CD4-positive, alpha-beta T cell treated with Interferon alpha-2 for 1 hour (primary cell): Measurements from ENCODE around the gene CCDC90B.
"Not testable (repeated sequence)": the region's sequence is repeated elsewhere in the genome, so short reads cannot be mapped to it uniquely, and the experiment has no call there.

Experiments
- DNase-seq, 2 donors: peaks; one replicate each; pipeline ENCODE4 v3.0.0-alpha.2; 2020 to 2022

The CCDC90B gene, protein sequence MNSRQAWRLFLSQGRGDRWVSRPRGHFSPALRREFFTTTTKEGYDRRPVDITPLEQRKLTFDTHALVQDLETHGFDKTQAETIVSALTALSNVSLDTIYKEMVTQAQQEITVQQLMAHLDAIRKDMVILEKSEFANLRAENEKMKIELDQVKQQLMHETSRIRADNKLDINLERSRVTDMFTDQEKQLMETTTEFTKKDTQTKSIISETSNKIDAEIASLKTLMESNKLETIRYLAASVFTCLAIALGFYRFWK

DNA sequence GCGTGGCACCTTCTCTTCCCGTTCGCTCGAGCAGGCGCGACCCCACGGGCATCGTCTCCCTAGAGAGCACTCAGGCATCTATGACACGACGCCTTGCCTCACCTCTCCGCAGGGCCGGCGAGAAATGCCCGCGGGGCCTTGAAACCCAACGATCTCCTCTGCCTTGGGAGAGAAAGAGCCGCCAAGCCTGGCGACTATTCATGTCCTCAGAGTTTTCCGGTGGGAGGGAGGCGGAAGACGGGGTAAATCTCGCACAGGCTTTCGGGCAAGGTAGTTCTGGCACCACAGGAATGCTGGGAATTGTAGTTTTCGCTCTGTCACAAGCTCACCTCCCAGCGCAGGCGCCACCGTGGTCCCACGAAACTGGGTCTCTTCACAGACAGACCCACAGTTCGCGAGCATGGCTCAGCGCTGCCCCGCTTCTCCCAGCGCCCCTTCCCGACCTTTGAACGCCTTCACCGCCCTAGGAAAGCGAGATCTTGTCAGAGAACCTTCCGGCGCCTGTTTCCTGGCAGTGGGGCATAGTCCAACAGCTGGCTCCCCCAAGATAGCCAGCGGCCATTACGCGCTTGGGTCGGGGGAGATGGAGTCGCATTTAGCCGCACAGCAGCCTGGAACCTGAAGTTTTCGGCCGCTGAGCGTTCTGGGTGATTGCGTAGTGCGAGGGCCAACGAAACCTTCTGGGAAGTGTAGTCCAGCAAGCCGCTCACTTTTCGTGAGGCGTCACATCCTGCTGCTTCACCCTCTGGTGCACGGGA, at the start of gene CCDC90B:
Gene CCDC90B (minus strand): TSS at position 597 of the 758 bp plus-strand sequence. CDS start 395 bp downstream, at position 202.
- DNase-seq, result peak; percentile 95 to 96

DNA sequence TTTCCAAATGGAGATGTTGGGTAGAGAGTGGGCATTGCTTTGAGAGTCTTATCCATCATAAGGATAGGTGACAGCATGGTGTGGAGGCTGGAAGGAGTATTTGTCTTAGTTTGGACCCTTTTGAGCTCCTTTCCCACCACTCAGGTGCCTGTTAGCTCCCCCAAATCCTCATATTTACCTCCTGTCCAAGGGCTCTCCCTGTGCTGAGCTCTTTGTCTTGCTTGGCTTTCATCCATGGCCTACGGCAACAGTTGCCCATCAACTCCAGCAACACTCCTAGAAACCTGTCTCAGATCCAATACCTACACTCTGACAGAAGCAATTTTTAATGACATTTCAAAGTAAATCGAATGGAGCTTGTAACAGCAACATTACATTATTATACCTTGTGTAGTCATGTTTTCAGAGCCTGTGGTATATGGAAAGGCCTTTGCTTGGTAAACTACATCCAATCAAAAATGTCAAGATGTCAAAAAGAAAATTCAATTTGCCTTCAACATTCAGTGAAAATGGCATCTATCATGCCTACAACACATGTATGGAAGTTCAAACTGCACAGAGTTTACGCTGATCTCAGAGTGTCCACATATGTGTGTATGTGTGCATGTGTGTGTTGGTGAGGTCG, 49.4 kb upstream of the CCDC90B start:
- no peak for DNase-seq

DNA sequence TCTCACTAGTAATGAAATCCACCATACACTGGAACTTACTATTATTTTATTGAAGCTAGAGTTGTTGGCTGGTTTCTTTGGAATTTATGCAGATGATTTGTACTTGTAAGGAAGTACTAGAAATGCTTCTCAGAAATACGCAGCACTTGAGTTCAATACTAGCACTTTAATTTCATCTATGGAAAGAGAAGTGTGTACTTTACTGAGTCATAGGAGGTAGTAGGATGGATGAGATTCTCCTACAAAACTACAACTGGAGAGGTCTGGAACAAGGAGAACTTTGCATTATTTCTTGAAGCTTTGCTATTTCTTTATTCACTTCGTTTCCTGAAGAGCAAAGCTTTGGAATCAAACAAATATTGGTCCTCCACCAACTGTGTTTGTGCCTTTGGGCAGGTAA, 44.1 kb upstream of the CCDC90B start:
- DNase-seq, result no peak

DNA sequence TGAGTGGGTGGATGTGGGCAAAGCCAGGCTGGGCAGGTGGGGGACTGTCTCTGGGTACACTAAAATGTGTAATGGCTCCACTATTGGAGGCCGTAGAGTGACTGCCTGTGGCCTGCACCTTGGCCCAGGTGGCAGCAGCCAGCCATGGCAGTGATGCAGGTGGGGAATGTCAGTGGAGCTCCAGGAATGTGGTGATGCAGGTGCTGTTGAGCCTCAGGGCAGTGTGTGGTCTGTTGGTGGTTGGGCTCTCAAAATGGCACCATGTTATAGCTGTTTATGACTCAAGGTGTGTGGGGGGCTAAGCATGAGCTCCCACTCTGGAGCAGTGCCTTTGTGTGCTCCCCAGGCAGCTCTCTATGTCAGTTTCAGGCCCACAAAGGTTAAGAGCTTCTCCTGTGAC, 40.2 kb upstream of the CCDC90B start:
- DNase-seq, result no peak

DNA sequence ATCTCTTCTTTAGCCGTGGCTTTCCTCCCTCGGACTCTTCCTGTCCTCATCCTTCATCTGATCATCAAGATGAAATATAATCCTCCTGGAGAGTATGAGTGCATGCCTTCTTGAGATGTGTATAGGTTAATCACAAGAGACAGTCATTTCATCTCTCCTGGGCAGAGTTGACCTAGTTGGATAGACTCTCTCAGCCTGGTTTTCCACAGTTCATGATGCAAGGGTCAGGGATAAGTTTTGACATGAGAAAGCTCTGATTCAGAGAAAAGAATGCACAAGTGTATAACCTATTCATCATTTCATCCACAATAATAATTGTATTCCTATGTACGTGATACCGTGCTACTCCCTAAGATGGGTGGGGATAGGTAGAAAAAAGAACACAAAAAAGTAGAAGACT, 33.2 kb upstream of the CCDC90B start:
- no peak for DNase-seq

DNA sequence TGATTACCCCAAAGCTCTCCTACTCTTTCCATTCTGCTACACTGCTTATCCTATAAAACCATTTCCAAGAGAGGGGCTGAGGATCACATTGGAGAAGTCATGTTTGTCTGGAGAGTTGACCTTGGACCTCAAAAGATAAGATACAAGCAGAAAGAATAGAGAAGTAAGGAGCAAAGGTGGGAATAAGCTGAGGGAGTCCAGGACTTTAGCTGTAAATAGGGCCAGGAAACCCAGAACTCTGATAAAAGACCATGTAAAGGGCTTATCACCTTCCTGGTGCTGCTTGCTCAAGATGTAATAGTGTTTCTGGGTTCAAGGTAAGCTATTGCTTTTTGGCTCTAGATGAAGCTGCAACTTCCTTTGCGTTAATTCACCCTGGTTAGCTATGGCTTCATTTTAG, 32.8 kb upstream of the CCDC90B start:
- DNase-seq, result no peak

DNA sequence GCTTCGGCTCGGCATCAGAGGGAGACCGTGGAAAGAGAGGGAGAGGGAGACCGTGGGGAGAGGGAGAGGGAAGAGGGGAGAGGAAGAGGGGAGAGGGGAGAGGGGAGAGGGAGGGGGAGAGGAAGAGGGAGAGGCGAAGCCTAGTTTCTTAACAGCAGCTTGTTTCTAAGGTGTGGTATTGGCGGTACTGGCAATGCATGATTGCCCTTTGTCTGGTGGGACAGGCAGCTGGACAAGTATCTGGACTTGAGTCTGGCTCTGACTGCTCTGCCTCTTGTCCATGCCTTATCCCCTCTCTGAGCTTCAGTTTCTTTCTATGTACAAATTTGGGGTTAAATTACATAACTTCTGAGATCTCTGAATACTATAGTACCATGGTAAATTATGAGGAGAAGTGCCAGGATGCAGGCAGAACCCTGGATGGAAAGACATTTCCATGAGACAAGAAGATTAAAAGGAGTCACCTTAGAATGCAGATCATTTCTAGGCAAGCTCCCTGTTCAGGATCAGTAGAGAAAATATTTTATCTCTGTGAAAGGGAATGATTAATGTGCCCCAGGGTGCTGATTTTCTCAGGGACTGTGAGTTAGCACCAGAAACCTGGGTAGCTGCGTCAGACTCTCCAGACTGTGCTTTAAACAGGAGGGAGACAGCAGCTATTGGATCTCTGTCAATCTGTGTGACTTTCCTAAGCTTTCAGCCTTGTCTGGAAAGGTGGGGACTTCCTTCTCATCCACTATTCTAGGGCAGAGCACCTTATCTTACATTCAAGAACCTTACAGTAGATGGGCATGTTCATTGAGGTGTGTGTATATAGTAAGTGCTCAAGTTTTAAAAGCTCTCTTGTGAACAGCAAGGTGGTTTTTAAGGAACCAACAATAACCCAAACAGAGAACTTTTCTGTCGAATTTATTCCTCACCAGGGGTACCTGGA, 31.9 kb upstream of the CCDC90B start:
- no peak for DNase-seq

DNA sequence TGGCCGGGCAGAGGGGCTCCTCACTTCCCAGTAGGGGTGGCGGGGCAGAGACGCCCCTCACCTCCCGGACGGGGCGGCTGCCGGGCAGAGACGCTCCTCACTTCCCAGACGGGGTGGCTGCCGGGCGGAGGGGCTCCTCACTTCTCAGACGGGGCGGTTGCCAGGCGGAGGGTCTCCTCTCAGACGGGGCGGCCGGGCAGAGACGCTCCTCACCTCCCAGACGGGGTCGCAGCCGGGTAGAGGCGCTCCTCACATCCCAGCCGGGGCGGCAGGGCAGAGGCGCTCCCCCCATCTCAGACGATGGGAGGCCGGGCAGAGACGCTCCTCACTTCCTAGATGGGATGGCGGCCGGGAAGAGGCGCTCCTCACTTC, 30.7 kb upstream of the CCDC90B start:
- DNase-seq, result not testable (repeated sequence)

DNA sequence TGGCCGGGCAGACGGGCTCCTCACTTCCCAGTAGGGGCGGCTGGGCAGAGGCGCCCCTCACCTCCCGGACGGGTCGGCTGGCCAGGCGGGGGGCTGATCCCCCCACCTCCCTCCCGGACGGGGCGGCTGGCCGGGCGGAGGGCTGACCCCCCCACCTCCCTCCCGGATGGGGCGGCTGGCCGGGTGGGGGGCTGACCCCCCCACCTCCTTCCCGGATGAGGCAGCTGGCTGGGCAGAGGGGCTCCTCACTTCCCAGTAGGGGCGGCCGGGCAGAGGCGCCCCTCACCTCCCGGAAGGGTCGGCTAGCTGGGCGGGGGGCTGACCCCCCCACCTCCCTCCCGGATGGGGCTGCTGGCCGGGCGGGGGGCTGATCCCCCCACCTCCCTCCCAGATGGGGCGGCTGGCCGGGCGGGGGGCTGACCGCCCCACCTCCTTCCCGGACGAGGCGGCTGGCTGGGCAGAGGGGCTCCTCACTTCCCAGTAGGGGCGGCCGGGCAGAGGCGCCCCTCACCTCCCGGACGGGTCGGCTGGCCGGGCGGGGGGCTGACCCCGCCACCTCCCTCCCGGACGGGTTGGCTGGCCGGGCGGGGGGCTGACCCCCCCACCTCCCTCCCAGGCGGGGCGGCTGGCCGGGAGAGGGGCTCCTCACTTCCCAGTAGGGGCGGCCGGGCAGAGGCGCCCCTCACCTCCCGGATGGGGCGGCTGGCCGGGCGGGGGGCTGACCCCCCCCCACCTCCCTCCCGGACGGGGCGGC, 30.2 kb upstream of the CCDC90B start:
- not testable (repeated sequence) for DNase-seq

DNA sequence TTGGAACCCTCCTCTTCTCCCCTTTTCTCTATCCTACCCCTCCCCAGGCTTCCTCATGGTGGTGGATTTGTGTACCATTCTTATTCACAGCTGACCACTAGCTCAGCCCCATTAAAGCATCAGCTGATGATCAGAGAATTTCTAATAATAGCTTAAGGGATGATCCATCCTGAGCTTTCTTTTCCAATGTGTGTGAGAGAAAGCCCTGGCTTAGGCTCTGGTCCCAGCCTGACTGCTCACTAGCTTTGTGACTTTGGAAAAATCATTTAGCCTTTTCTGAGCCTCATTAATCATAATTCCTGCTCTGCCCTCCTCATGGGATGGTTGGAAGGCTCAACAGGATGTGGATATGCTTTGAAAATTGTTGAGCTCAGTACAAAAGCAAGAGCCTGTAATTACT, 26.3 kb upstream of the CCDC90B start:
- no peak for DNase-seq

DNA sequence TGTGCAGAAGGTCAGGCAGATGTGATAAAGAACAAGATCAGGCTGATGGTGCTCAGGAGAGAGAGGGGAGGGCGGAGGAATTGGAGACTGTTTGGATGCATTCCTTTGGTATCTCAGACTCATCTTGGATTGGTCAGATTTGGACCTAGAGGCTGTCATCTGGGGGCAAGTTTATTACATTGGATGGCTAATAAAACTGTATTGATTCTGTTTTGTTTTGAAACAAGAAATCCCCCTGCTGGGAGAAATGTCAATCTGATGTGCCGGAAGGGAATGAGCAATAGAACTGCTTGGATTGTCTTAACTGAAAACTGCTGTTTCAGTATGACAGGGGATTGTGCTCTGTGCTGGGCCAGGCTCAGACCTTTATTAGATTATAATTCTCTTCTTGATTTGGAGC, 25.5 kb upstream of the CCDC90B start:
- no peak for DNase-seq

DNA sequence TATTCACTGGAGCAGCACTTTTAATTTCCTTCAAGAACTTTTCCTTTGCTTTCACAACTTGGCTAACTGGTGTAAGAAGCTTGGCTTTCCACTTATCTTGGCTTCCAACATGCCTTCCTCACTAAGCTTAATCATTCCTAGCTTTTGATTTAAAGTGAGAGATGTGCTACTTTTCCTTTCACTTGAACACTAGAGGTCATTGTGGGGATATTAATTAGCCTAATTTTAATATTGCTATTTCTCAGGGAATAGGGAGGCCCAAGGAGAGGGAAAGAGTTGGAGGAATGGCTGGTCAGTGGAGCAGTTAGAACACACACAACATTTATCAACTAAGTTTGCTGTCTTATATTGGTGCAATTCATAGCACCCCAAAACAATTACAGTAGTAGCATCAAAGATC, 24.6 kb upstream of the CCDC90B start:
- no peak for DNase-seq

DNA sequence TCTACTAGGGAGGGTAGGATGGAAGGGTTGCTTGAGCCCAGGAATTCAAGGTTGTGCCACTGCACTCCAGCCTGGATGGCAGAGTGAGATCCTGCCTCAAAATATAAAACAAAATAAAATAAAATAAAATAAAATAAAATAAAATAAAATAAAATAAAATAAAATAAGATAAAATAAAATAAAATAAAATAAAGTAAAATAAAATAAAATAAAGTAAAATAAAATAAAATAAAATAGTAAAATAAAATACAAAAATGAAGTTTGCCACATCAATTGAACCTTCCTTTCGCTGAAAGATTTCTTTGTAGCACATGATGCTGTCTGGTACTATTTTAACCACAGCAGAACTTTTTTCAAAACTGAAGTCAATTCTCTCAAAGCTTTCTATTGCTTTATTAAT, 22.4 kb upstream of the CCDC90B start:
- not testable (repeated sequence) for DNase-seq

DNA sequence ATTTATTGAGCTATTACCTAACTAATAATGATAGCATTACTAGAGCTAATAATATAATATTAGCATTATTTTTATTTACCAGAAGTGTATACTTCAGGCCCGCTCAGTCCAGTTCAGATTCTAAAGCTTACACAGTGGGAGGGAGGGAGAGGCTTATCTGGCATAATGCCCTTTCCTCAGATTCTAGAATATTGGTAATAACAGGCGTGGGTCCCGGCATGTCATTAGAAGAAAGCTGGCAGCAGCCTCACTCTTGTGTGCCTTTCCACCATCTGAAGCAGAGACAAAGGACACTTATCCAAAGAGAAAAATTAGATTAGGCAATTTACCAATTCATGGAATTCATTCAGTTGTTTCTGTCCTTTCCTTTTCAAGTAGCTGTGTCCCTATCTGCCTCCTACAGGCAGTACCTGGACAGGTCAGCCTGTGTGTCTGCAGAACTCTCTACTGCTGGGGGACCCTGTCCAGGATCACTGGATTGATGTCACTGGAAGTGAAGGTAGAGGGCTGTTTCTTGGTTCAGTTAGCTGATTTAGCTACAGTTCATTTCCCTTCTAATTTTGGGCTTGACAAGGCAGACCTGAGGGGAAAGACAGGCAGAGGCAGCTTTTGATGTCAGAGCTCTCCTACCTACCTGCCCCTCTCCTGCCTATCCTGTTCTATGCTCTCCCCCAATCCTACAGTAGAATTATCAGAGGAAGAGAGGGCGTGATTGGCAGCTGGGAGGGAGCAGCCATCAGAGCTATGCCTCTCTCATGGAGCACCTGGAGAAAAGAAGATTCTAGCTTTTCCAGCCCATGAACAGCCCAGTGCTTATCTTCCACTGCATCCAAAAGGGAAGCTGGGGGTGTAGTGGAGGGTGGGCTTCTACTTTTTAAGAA, 20.3 kb upstream of the CCDC90B start:
- no peak for DNase-seq

DNA sequence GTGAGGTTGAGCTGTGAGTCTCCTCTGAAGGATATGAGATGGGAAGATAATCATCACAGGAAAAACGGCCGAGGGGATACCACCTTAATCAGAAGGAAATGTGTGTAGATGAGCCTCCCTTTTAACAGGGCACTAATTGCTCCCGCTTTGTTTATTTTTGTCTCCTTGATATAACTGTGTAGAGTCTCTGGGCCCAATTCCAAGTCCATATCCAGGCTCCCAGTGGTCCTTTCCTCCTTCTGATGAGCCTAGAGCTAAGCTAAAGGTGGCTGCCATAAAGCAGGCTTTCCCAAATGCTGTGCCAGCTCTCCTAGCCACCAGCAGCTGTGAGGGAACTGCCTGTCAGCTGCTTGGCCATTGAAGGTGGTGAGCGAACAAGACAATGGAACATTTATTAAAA, 17.1 kb upstream of the CCDC90B start:
- DNase-seq, result no peak

DNA sequence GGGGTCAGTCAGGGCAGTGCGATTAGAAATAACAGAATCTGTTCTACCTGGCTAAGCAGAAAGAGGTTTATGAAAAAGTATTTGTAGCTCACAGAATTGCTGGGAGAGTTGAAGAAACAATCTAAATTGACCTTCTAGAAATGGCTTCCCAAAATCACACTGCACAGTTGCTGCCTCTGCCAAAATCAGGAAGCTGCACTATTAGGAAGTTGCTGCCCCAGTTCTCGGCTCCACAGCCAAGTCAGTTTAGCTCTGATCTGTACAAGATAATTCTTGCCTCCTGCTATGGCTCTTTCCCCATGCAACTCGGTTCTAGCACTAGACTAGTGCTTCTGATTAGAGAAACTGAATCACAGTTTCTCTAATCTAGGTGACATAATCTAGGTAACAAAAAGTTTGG, 16.0 kb upstream of the CCDC90B start:
- no peak for DNase-seq

DNA sequence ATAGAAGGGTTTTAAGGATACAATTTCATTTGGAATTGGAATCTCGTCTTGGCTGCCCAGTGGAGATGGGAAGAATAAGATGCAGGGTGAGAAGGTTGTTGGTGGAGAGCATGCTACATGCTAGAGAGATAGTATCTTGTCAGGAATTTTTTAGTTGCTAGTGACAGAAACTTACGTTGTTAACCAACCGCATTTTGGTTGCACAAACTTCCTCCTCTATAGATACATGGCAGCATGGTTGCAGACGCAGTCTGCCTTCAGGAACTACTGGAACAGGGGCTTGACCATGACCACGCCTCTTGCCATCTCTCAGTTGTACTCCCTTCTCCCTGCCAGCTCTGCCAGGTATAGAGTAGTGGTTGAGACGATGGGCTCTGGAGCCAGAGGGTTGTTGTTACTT, 13.5 kb upstream of the CCDC90B start:
- no peak for DNase-seq

DNA sequence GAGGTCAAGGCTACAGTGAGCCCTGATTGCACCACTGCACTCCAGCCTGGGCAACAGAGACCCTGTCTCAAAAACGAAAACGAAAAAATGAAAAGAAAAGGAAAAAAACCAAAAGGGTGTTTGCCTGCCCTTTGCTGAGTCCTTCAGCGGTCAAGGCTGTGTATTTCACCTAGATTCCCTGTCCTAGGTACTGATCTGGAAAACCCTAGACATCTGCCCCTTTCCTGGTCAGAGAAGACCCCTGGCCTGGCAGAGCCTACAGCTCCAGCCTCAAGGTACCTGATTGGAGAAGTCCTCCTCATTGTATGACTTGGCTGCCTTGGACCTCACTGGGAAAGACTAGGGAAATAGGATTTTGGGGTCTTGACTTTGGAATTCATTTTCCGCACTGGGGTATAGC, 8.0 kb upstream of the CCDC90B start:
- DNase-seq, result no peak

DNA sequence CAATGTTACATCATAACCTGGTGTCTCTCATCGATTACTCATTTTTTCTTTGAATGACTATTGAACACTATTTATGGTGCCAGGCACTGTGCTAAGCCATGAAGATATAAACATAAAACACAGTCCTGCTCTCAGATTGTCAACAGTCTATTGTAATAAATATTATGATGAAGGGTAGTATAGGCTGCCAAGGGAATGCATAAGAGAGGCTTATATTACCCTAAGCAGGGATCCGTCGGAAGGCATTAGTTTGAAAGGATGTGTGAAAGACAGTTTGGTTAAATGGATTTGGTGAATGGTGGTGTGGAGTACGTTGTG, 7.2 kb upstream of the CCDC90B start:
- no peak for DNase-seq

DNA sequence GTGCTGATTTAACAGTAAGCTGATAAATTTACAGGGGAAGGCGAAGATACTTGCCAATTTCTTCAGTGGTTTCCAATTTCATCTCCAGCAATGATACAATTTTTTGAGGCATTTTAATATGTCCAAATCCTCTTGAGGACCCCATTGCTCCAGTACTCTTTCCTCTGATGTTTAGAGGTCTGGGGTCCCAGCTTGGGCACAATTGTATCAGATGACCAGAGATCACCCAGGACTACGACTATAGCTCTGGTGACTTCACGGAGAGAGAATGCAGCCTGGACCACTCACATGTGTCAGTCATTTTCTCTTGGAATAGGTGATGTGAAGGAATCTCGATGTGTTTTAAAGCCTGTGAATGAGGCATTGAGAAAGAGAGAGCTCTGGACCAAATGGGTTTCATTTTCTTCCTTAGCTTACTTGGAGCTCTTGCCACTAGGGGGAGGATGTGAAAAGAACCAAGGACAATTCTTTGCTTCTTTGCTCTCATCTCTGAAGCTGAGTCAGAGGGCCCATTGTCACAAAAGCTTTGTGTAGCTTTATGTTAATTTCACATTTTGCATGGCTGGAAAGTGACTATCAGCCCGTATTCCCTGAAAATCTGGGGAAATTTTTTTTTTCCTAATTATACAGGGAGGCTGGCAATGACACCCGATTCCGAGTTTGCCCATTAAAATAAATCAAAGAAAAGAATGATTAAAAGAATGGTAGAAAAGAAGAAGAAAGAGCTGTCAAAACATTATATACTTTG, 6.7 kb upstream of the CCDC90B start:
- DNase-seq, result peak in 1 of 2 donors; percentile 41

DNA sequence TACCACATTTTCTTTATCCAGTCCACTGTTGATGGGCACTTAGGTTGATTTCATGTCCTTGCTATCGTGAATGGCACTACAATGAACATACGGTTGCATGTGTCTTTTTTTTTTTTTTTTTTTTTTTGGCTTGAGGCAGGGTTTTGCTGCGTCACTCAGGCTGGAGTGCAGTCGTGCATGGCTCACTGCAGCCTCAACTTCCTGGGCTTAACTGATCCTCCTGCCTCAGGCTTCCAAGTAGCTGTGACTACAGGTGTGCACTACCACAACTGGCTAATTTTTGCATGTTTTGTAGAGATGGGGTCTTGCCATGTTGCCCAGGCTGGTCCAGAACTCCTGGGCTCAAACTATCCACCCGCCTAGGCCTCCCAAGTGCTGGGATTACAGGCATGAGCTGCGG, 1.5 kb upstream of the CCDC90B start:
- DNase-seq, result no peak
